ENCODE data around the gene SEC14L3.
"Not testable (repeated sequence)": the region's sequence is repeated elsewhere in the genome, so short reads cannot be mapped to it uniquely, and the experiment has no call there.

The SEC14L3 gene

GRCh38 chr22:30488121-30488520, 16.3 kb upstream of the SEC14L3 start:
- no peak overlapping the region for H3K4me3 ChIP-seq (ENCODE audit: low read depth, low read length)
- no peak for DNase-seq (ENCODE audit: low read depth)

DNA sequence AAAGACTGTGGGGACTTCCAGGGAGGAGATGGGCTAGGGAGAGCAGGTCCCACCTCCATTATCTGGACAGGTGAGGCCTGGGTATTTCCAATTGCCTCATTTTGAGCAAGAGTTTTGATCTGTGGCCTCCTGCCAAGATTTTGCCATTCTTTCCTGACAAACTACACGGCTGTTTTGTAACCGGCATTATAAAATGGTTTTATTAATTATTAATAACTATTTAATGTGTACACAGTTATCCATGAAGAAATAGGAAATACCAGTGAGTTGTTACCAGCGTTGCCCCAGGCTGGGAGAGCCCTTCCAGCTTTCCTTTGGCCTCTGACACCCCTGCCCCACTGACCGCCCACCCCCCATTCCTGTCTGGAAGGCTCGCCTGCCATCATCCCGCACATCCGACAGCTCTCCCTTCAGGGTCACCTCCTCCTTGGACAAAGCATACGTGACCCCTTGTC, 14.9 kb upstream of the SEC14L3 start:
- no peak for DNase-seq (ENCODE audit: low read depth)
- H3K4me3 ChIP-seq (ENCODE audit: low read depth, low read length): no peak overlapping the region

DNA sequence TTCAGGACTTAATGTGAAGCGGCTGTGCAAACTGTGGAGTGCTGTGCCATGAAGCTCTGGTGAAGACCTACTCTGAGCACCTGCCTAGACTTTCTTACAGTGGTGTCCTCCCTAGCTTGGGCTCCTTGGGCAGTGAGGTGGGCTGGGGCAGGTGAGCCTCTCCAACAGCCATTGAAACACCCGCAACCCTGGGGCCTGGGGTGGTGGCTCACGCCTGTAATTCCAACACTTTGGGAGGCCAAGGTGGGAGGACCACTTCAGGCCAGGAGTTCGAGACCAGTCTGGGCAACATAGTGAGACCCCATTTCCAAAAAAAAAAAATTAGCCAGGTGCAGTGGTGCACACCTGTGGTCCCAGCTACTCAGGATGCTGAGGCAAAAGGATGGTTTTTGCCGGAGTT, 14.3 kb upstream of the SEC14L3 start:
- H3K4me3 ChIP-seq (ENCODE audit: low read depth, low read length): no peak overlapping the region
- DNase-seq (ENCODE audit: low read depth): no peak

DNA sequence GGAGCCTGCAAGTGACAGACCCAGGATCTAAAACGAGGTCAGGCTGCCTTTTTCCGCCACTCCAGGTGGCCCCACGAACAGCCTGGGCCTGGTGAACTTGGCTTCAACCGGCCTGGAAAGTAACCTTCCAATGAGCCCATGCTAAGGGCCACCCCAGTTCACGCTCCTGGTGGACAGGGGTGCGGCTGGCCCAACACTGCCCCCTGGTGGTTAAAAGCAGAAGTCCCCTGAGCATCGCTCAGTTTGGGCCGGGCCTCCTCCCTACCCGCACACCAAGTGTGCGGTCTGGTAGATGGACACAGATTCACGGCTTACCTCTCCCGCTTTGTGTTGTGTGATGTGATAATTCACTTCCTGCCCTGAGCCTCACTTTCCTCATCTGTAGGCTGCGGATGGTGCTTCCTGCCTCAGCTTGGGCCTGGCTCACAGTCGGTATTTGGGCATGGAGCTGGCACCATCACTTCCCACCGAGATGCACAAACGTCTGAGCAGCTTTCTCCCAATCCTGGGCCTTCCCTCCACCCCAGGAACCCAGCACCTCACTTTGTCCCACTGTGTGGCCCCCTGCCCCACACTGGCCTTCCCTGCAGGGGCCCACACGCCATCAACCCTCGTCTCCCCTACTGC, 13.7 kb upstream of the SEC14L3 start:
- no peak overlapping the region for H3K4me3 ChIP-seq (ENCODE audit: low read depth, low read length)
- peak; percentile 3 for DNase-seq (ENCODE audit: low read depth)

DNA sequence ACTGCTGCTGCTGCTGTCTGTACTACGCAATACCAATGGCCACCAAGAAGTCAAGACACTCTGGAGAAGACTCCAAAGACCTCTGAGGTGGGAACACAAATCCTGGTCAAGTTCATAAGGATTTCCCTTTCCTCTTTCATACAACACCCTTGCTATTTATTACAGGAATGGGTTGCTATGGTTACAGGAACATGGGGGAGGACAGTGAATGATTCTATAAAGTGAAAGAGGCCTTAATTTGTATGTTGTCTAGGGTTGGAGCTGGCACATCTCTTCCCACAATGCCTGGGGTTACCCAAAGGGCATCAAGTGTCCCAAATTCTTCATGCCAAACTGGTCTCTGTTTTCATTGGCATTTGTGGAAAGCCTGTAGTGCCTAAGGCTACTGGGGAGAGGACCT, 11.4 kb upstream of the SEC14L3 start:
- no peak overlapping the region for H3K4me3 ChIP-seq (ENCODE audit: low read depth, low read length)
- no peak for DNase-seq (ENCODE audit: low read depth)

DNA sequence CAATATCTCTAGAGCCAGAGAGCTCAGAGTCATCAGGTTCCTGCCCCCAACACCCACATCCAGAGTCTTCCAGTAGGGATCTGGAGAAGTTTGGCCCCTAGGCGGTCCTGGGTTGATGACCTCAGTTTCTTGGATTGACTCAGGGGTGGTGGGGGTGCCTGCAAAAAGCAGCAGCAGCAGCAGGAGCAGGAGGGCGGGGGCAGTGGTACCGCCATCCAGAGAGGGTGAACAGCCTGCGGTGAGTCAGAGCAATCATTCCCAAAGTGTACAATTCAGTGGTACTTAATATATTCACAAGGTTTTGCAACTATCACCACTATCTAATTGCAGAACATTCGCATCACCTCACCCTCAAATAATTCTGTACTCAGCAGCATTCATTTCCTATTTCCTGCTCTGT, 9.9 kb upstream of the SEC14L3 start:
- DNase-seq (ENCODE audit: low read depth): peak; percentile 8
- no peak overlapping the region for H3K4me3 ChIP-seq (ENCODE audit: low read depth, low read length)

DNA sequence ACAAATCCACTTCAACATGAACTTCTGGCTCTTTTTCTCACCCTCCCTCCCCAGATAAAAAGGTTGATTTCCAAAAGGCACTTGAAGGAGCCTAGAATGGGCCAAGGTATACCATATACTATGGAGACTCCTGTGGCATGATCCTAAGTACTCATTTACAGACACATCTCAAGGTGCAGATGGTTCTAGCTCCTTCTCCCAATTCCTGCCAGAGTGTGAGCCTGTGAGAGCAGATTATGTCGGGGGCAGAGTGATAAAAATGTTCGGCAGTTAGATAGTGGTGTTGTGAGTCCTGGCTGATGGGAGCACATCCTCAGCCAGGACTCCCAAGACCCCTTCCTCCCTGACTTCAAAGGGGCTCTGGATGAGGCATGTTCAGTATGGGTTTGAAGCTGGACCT, 8.2 kb upstream of the SEC14L3 start:
- no peak for DNase-seq (ENCODE audit: low read depth)
- H3K4me3 ChIP-seq (ENCODE audit: low read depth, low read length): no peak overlapping the region

DNA sequence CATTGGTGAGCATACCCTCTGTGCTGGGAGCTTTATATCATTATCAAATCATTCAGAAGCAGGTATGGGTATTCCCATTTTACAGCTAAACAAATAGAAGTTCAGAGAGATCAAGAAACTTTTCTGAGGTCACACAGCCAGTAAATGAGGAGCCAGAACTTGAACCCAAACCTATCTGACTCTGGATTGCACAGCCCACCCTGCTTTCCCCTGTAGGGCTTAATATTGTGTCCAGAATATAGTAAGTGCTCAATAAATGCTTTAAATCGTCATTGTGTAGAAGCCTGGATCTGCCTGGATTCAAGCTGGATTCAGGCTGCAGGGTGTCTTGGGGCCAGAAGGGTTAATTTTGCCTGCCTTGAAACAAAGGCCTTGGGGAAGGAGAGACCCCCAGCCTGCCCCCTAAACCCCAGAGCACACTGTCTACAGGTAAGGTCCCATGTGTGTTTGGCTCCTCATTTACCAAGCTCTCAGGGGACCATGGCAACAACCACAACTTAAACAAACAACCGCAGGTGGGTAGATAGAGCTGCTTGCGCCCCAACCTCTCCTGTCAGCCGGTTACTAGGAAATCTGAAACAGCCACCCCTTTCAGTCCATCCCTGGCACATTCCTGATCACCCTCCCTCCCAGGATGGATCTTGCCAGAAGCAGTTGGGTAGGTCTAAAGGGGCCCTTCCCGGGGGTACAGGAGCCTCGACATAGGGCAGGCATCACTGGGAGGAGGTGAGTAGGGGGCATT, 3.0 kb upstream of the SEC14L3 start:
- no peak overlapping the region for H3K4me3 ChIP-seq (ENCODE audit: low read depth, low read length)
- no peak for DNase-seq (ENCODE audit: low read depth)

DNA sequence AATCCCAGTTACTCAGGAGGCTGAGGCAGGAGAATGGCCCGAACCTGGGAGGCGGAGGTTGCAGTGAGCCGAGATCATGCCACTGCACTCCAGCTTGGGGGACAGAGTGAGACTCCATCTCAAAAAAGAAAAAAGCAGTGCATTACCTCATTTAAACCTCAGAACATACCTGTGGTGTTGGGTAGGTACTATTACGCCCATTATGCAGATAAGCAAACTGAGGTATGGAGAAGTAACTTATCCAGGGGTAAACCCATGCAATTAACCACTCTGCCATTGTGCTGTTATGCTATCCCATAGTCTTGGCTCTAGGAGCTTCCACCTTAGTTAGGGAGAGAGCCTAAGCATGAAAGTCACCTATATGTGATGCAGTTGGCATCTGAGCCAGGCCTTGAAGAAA, 2.3 kb upstream of the SEC14L3 start:
- no peak for DNase-seq (ENCODE audit: low read depth)

GRCh38 chr22:30472994-30473720, 1.3 kb upstream of the SEC14L3 start:
- DNase-seq (ENCODE audit: low read depth): no peak
- no peak overlapping the region for H3K4me3 ChIP-seq (ENCODE audit: low read depth, low read length)

More for the DNA sequence above, 2.3 kb upstream of the SEC14L3 start:
- no peak overlapping the region for H3K4me3 ChIP-seq (ENCODE audit: low read depth, low read length)

DNA sequence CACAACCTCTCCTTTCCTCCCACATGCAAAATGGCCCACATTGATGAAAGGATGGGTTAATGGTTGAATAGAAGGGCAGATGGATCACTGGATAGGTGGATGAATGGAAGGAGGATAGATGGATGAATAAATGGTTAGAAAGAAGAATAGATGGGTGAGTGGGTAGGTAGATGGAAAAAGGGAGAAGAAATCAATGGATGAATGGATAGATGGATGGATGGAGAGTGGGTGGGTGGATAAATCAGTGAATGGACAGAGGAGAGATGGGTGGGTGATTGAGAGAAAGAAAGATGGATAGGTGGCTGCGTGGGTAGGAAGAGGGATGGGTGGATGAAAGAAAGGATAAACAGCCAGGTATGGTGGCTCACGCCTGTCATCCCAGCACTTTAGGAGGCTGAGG, 1.2 kb downstream of the SEC14L3 start:
- no peak overlapping the region for H3K4me3 ChIP-seq (ENCODE audit: low read depth, low read length)
- DNase-seq (ENCODE audit: low read depth): no peak

GRCh38 chr22:30469165-30469564, 2.7 kb downstream of the SEC14L3 start:
- H3K4me3 ChIP-seq (ENCODE audit: low read depth, low read length): no peak overlapping the region
- DNase-seq (ENCODE audit: low read depth): no peak

- not testable (repeated sequence) for DNase-seq (ENCODE audit: low read depth); H3K4me3 ChIP-seq (ENCODE audit: low read depth, low read length)
These were observed 11.3 kb downstream of the SEC14L3 start for GRCh38 chr22:30460555-30460954.

GRCh38 chr22:30460147-30460546, 11.7 kb downstream of the SEC14L3 start:
- DNase-seq (ENCODE audit: low read depth): no peak
- H3K4me3 ChIP-seq (ENCODE audit: low read depth, low read length): no peak overlapping the region

GRCh38 chr22:30459181-30460052, 12.4 kb downstream of the SEC14L3 start:
- no peak for DNase-seq (ENCODE audit: low read depth)
- no peak overlapping the region for H3K4me3 ChIP-seq (ENCODE audit: low read depth, low read length)

- no peak overlapping the region for H3K4me3 ChIP-seq (ENCODE audit: low read depth, low read length)
- DNase-seq (ENCODE audit: low read depth): no peak
These were observed 13.8 kb downstream of the SEC14L3 start for GRCh38 chr22:30457981-30458380.

DNA sequence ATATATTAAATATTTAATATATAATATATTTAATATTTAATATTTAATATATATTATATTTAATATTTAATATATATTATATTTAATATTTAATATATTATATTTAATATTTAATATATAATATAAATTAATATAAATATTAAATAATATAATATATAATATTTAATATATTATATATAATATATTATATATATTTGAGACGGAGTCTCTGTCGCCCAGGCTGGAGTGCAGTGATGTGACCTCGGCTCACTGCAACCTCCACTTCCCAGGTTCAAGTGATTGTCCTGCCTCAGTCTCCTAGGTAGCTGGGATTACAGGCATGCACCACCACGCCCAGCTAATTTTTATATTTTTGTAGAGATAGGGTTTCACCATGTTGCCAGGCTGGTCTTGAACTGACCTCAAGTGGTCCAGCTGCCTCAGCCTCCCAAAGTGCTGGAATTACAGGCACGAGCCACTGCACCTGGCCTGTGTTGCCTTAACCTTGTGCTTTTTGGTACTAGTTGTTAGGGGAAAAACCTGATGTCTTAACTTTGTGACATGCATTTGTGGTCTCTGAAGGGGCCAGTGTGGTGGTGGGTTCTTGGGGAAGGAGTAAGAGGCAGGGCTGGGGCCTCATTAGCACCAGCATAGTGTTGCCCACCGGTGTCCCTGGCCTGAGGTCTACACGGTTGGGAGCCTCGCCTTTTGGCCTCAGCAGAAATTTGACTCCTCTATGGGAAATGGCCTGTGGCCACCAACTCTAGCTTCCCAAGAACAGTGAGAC, 16.6 kb downstream of the SEC14L3 start:
- H3K4me3 ChIP-seq (ENCODE audit: low read depth, low read length): no peak overlapping the region
- no peak for DNase-seq (ENCODE audit: low read depth)

DNA sequence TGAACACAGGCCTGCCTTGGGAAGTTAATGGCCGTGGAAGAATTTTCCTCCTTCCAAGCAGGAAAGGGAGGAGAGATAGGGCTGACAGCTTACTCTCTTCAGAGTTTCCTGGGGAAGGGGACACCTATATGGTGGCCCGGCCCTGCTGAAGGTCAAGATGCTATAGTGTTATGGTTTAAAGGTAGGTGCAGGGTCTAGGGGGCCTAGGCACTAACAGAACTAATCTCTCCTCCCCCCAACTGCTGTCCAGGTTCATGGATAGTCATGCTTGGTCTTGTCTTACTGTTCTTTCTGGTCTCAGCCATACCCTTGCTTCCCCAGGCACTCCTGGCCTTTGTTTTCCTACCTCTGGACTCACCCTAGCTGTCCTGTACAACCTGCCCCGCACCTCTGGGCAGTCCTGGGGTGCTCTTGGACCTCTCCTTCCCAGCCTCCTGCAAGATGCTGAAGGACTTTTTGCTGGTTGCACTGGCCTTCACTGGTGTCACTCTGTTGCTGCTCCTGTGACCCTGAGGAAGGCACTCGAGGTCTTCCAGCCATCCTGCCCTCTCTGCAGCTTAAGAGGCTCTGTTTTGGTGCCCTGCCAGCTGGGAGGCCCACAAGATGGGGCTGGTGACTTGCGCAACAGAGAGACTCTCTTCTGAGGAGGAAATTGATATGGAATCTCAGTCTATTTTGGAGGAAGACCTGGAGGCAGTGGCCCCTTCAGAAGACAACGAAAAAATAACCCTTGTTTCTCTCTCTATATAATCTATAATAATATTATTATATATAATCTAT, 17.9 kb downstream of the SEC14L3 start:
- no peak overlapping the region for H3K4me3 ChIP-seq (ENCODE audit: low read depth, low read length)
- peak; percentile 8 for DNase-seq (ENCODE audit: low read depth)

Measured in skeletal muscle cell (primary cell).